Mesendoderm (in vitro differentiated cells): Measurements from ENCODE around the gene COPS9.

Experiments
- DNase-seq: peaks from one replicate; pipeline ENCODE4 v3.0.0; 2013
- H2AK5ac ChIP-seq: 2 replicates; pipeline ENCODE4 v1.6.1; 2013; ENCODE audit warnings: low read length, inconsistent platforms
- H2BK120ac ChIP-seq: 2 replicates; pipeline ENCODE4 v1.6.1; 2013; ENCODE audit warnings: low read depth, mild to moderate bottlenecking, low read length, moderate library complexity, mixed read lengths
- H2BK15ac ChIP-seq: replicated peaks from 2 replicates; pipeline ENCODE4 v1.6.1; 2013; ENCODE audit warnings: low read depth, mild to moderate bottlenecking, moderate library complexity
- H2BK5ac ChIP-seq: 2 replicates; pipeline ENCODE4 v1.6.1; 2013; ENCODE audit warnings: low read length, inconsistent platforms
- H3K18ac ChIP-seq: 2 replicates; pipeline ENCODE4 v1.6.1; 2013; ENCODE audit warnings: mild to moderate bottlenecking, low read length, mixed read lengths
- H3K23ac ChIP-seq: one replicate; pipeline ENCODE4 v1.6.1; 2013; ENCODE audit warnings: low read length
- H3K27ac ChIP-seq: 2 replicates; pipeline ENCODE4 v1.5.1; 2013; ENCODE audit warnings: low read depth, mild to moderate bottlenecking, inconsistent platforms, low read length, moderate library complexity
- H3K27me3 ChIP-seq: 2 replicates; pipeline ENCODE4 v1.6.1; 2013; ENCODE audit warnings: low read length, control low read depth, mild to moderate bottlenecking, inconsistent platforms; ENCODE audit not compliant: insufficient read depth, poor library complexity
- H3K36me3 ChIP-seq: 2 replicates; pipeline ENCODE4 v1.6.1; 2013; ENCODE audit warnings: low read length, inconsistent platforms; ENCODE audit not compliant: control insufficient read depth, insufficient read depth
- H3K4ac ChIP-seq: one replicate; pipeline ENCODE4 v1.6.1; 2013; ENCODE audit warnings: low read depth, mild to moderate bottlenecking, low read length, moderate library complexity
- H3K4me1 ChIP-seq: 2 replicates; pipeline ENCODE4 v1.6.1; 2013; ENCODE audit warnings: low read depth, low read length, inconsistent platforms; ENCODE audit not compliant: control insufficient read depth
- H3K4me2 ChIP-seq: 2 replicates; pipeline ENCODE4 v1.6.1; 2013; ENCODE audit warnings: low read length
- H3K4me3 ChIP-seq: 2 replicates; pipeline ENCODE4 v1.5.1; 2013; ENCODE audit warnings: mild to moderate bottlenecking, low read length
- H3K56ac ChIP-seq: one replicate; pipeline ENCODE4 v1.6.1; 2013; ENCODE audit warnings: low read length
- H3K79me1 ChIP-seq: 2 replicates; pipeline ENCODE4 v1.6.1; 2013; ENCODE audit warnings: low read length, inconsistent platforms
- H3K79me2 ChIP-seq: 2 replicates; pipeline ENCODE4 v1.6.1; 2013; ENCODE audit warnings: mild to moderate bottlenecking, low read length; ENCODE audit not compliant: control insufficient read depth, insufficient read depth
- H3K9ac ChIP-seq: 2 replicates; pipeline ENCODE4 v1.6.1; 2013; ENCODE audit warnings: low read length, inconsistent platforms
- H4K5ac ChIP-seq: one replicate; pipeline ENCODE4 v1.6.1; 2013; ENCODE audit warnings: low read length
- H4K8ac ChIP-seq: one replicate; pipeline ENCODE4 v1.6.1; 2013; ENCODE audit warnings: low read depth, mild to moderate bottlenecking, control low read depth, low read length, moderate library complexity
- WGBS: extraction: QIAGEN DNeasy Blood & Tissue Kit; methylation state at CpG from one replicate; pipeline ENCODE4 v1.1.7; 2013; ENCODE audit warnings: low lambda C conversion rate, missing lambda C conversion rate; ENCODE audit not compliant: insufficient coverage; ENCODE audit errors: extremely low coverage; 5-methylcytosine and 5-hydroxymethylcytosine counted together

The COPS9 gene

DNA sequence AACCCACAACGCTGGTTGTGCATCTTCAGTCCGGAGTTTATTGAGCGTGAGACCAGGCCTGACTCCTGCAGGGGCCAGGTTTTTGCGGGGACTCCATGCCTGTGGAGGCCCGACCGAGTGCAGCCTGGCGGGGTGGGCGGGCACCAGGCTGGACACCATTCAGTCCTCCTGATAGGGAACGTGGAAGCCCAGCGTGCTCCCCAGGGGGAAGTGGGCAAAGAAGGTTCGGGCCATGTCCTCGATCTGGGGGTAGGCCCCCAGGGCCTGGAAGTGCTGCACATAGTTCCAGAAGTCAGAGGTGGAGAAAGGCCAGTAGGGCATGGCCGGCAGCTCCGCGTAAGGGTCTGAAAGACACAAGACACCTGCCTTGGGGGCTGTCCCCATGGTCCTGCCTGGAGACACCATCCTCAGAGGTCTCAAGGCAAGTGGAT is 2.9 kb upstream of the COPS9 start:
- Histone ChIP-seq H4K5ac (no peak overlapping the region), H2BK5ac (no peak overlapping the region), H2BK120ac (no peak overlapping the region), H3K27ac (no peak overlapping the region), H4K8ac (no peak overlapping the region), H3K23ac (no peak overlapping the region), H2BK15ac (no peak overlapping the region), H3K56ac (no peak overlapping the region), H3K4me3 (no peak overlapping the region), H3K27me3 (no peaks in the 10 kb centered on the region), H3K36me3 (no peaks in the 10 kb centered on the region), H3K9ac (no peak overlapping the region), H3K18ac (no peak overlapping the region), H3K4ac (no peak overlapping the region), H2AK5ac (no peak overlapping the region), H3K4me1 (peaks cover 5% of the 10 kb centered on the region), H3K4me2 (no peak overlapping the region), H3K79me2 (peaks cover 18% of the 10 kb centered on the region), H3K79me1 (peaks cover 15% of the 10 kb centered on the region)
- no CpG with 5 or more reads among the region's 15 CpGs for WGBS
- no peak for DNase-seq

DNA sequence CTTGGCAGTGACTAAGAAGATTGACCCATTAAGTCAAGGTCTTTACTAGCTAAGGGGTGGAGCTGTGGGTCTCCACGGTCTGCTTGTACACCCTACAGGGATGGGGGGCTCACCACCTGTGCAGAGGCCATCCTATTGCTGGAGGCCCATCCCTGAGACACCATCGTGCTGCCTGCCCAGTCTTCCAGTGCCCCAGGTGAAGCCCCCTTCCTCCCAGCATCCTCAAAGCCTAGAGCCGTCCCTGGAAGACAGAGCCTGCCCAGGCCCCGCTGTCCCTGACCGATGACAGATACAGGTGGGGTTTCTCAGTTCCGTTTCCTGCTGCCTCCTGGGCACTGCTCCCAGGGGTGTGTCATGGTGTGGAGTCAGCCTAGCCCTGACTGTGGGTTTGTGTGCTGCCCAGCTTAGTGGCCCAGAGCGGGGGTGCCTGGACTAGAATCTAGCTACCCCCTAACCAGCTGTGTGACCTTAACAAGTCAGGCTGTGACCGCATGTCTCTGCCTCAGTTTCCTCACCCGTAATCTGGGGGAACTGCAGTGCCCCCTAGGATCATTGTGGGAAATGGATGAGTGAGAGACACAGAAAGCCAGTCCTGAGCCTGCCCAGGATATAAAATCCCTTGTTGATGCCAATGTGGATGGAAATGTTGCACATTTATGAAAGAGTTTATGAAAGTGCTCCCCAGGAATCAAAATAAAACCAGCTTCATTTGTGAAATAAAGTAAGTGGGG is 2.3 kb upstream of the COPS9 start:
- Histone ChIP-seq H3K36me3 (peaks cover under 1% of the 10 kb centered on the region), H3K4me3 (no peak overlapping the region), H4K5ac (no peak overlapping the region), H3K27ac (no peak overlapping the region), H2AK5ac (no peak overlapping the region), H3K79me2 (peaks cover 18% of the 10 kb centered on the region), H3K27me3 (no peaks in the 10 kb centered on the region), H3K4me2 (no peak overlapping the region), H3K9ac (no peak overlapping the region), H3K23ac (no peak overlapping the region), H3K4ac (no peak overlapping the region), H3K56ac (no peak overlapping the region), H4K8ac (no peak overlapping the region), H2BK5ac (no peak overlapping the region), H3K79me1 (peaks cover 17% of the 10 kb centered on the region), H3K4me1 (peaks cover 5% of the 10 kb centered on the region), H2BK15ac (no peak overlapping the region), H2BK120ac (no peak overlapping the region), H3K18ac (no peak overlapping the region)
- no CpG with 5 or more reads among the region's 9 CpGs for WGBS
- no peak for DNase-seq

DNA sequence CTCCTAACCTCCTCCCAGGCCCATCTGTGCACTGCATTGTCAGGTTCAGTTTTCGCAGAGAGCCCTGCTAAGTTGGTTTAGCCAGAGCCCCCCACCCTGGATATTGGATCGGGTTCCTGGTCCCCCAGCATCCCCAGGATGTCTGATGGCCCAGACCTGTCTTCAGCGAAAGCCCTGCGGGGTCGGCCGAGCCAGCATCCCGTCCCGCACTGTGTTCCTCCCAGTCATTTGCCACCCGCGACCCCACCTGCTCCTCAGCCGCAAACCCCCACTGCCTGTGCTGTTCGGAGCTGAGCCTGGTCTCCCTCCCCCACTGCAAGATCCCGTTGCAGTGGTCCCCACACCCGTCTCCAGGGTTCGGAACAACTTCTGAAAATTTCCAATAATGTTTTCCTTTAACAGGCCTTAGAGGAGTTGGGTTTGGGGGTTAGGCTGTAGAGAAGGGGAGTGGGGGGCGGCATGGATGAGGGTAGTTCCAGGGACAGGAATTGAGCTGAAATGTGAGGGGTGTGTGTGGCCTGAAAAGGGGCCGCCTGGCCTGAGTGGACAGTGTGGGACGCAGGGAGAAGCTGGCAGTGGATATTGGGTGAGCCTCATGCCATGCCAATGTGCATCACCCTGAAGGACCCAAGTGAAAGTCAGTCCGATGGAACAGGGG is 1.6 kb upstream of the COPS9 start:
- no peak overlapping the region for H3K4ac ChIP-seq
- H3K4me1 ChIP-seq: peaks cover 5% of the 10 kb centered on the region
- no peak overlapping the region for H3K18ac ChIP-seq
- peaks cover 18% of the 10 kb centered on the region for H3K79me2 ChIP-seq
- no peak overlapping the region for H2BK5ac ChIP-seq
- no CpG with 5 or more reads among the region's 19 CpGs for WGBS
- H4K8ac ChIP-seq: no peak overlapping the region
- H4K5ac ChIP-seq: no peak overlapping the region
- no peak overlapping the region for H3K4me3 ChIP-seq
- H2BK15ac ChIP-seq: no peak overlapping the region
- H2AK5ac ChIP-seq: no peak overlapping the region
- no peak overlapping the region for H3K9ac ChIP-seq
- no peak overlapping the region for H2BK120ac ChIP-seq
- no peak overlapping the region for H3K56ac ChIP-seq
- H3K27ac ChIP-seq: no peak overlapping the region
- no peak for DNase-seq
- no peaks in the 10 kb centered on the region for H3K27me3 ChIP-seq
- H3K4me2 ChIP-seq: no peak overlapping the region
- peaks cover 17% of the 10 kb centered on the region for H3K79me1 ChIP-seq
- H3K36me3 ChIP-seq: peaks cover 2% of the 10 kb centered on the region
- H3K23ac ChIP-seq: no peak overlapping the region

DNA sequence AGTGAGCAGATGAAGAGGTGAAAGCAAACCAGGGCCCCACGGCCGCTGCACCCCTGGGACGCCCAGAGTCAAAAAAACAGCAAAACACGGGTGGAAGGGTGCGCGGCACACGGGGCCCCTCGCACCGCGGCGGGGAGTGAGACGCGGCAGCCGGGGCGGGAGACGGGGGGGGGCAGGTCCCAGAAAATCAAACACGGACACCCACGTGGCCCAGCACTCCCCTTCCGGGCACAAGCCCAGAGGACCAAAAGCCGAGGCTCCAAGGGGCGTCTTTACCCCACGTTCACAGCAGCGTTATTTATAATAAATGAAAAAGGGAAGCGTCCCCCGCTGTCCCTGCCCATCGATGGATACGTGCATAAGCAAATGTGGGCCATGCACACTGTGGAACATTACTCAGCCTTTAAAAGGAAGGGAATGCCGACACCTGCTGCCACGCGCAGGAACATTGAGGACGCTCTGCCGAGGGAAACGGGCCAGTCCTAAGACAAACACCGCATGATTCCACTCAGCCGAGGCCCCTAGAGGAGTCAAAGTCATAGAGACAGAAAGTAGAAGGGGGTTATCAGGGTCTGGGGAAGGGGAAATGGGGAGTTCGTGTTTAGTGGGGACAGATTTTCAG is 677 bp upstream of the COPS9 start:
- Histone ChIP-seq H3K27ac (no peak overlapping the region), H2BK120ac (no peak overlapping the region), H3K18ac (no peak overlapping the region), H3K56ac (peak overlapping the region; percentile 85), H3K23ac (no peak overlapping the region), H3K4me1 (peaks cover 5% of the 10 kb centered on the region), H2BK15ac (no peak overlapping the region), H4K5ac (no peak overlapping the region), H3K79me1 (peaks cover 20% of the 10 kb centered on the region), H4K8ac (peak overlapping the region; percentile 39), H3K4me2 (peak overlapping the region; percentile 66), H3K36me3 (peaks cover 2% of the 10 kb centered on the region), H3K4me3 (peak overlapping the region; percentile 71), H3K27me3 (no peaks in the 10 kb centered on the region), H3K9ac (peak overlapping the region; percentile 72), H2BK5ac (no peak overlapping the region), H2AK5ac (no peak overlapping the region), H3K4ac (no peak overlapping the region), H3K79me2 (peaks cover 18% of the 10 kb centered on the region)
- DNase-seq: no peak
- WGBS: no CpG with 5 or more reads among the region's 36 CpGs

DNA sequence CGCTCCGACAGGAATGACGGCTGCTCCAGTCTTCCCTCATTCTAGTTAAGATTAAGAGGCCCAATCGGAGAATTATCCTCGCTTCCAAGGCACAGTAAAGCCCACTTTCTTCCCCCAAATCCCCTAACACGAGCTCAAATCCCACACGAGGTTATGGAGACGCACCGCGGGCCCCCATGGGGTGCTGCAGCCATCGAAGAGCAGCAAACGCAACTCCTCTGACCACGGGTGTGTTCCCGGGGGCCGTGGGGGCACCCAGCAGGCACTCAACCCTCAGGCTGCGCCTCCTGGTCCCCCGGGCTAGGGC is 446 bp downstream of the COPS9 start:
- Histone ChIP-seq H3K36me3 (peaks cover 2% of the 10 kb centered on the region), H4K8ac (no peak overlapping the region), H3K18ac (peak overlapping the region; percentile 76), H3K79me2 (peaks cover 18% of the 10 kb centered on the region), H3K4me3 (peak overlapping the region; percentile 91), H2AK5ac (no peak overlapping the region), H3K4me2 (peak overlapping the region; percentile 97), H3K56ac (peak overlapping the region; percentile 94), H3K23ac (peak overlapping the region; percentile 45), H2BK15ac (no peak overlapping the region), H3K4ac (no peak overlapping the region), H3K27ac (no peak overlapping the region), H3K9ac (peak overlapping the region; percentile 88), H2BK120ac (no peak overlapping the region), H3K4me1 (peaks cover 5% of the 10 kb centered on the region), H2BK5ac (no peak overlapping the region), H4K5ac (no peak overlapping the region), H3K79me1 (peaks cover 20% of the 10 kb centered on the region), H3K27me3 (no peaks in the 10 kb centered on the region)
- no peak for DNase-seq
- no CpG with 5 or more reads among the region's 17 CpGs for WGBS
